ENCODE measurements around the gene CHP2.
A peak's percentile ranks its signal among the peaks of the same experiment; 100 is the strongest.
"Not testable (repeated sequence)": the region's sequence is repeated elsewhere in the genome, so short reads cannot be mapped to it uniquely, and the experiment has no call there.

CHP2 gene

GRCh38 chr16:23754594-23755483 lies at the start of gene CHP2:
Gene CHP2 (plus strand): TSS chr16:23755026. CDS start chr16:23755050, 24 bp downstream.
- DNase-seq (ENCODE audit: low read depth) = no peak

DNA sequence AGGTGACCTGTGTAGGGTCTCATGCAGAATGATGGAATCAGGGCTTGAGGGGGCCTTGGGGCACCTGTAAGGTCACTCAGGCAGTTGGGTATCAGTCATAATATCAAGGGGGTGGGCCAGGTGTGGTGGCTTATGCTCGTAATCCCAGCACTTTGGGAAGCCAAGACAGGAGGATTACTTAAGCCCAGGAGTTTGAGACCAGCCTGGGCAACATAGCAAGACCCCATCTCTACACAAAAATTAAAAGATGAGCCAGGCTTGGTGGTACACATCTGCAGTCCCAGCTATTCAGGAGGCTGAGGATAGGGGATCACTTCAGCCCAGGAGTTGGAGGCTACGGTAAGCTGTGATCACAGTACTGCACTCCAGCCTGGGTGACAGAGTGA lies 49.3 kb upstream of the CHP2 start:
- DNase-seq (ENCODE audit: low read depth) = no peak

DNA sequence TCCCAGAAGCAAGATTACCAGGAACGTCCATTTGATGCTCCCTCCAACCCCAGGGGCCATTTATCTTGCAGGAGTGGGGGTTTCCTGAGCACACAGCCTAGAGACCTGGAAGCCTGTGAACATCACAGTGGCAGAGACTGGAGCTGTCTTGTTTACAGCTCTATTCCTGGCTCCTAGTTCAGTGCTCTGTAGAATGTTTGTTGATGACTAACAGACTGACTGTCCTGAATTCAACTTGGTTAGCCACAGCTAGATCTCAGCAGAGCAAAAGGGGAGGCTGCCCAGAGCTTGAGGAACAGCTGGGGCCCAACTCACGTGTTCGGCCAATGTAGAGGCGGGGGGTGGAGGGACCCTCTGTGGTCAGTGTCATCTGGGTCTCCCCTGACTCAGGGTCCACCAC lies 48.4 kb upstream of the CHP2 start:
- no peak for DNase-seq (ENCODE audit: low read depth)

- DNase-seq (ENCODE audit: low read depth) = no peak
Observed at GRCh38 chr16:23709536-23709935, 45.3 kb upstream of the CHP2 start.

GRCh38 chr16:23710008-23710407 lies 44.8 kb upstream of the CHP2 start:
- no peak for DNase-seq (ENCODE audit: low read depth)

GRCh38 chr16:23710504-23710903 lies 44.3 kb upstream of the CHP2 start:
- DNase-seq (ENCODE audit: low read depth) = no peak

DNA sequence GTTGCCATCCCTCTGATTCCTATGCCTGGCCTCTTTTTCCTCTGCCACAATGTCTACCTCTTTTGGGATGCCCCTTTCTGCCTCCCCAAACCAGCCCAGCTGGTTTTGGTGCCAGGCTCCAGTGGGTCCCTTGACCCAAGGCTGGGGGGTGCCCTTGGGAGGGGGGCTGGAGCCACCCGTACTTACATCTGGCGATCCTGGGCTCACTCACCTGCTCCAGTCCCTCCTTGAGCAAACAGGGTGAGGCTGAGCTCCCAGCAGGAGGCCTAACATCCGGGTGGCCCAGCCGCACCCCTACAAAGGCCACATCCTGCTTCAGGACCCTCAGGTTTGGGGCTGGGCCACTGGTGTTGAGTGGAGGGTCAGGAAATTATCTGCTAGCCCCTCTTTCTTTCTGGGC lies 43.0 kb upstream of the CHP2 start:
- no peak for DNase-seq (ENCODE audit: low read depth)

DNA sequence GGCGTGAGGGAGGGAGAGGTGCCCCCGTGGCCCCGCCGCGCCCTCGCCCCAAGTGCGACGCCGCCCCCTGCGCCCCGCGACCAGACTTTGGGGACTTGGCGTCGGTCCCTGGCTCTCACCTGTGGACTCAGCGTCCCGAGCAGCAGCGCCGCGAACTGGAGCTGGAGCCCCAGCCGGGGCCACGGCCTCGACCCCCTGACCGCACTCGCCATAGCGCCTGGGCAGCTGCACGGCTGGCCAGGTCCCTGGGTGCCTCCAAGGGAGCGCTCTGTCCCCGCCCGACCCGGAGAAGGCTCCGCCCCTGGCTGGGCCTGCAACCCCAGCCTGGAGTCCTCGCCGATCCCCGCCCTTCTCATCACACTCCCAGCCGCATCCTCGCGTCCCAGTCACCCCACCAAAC lies 41.9 kb upstream of the CHP2 start, which contains the start of gene ERN2:
ERN2 (minus strand) TSS at position 247 of the 400 bp plus-strand sequence; CDS start at position 212, 35 bp downstream.
- DNase-seq (ENCODE audit: low read depth) = no peak

GRCh38 chr16:23716484-23716883 lies 38.3 kb upstream of the CHP2 start:
- DNase-seq (ENCODE audit: low read depth) = no peak

GRCh38 chr16:23722613-23723240 lies 32.1 kb upstream of the CHP2 start:
- DNase-seq (ENCODE audit: low read depth) = not testable (repeated sequence)

- DNase-seq (ENCODE audit: low read depth) = no peak
Observed at GRCh38 chr16:23724096-23724784, 30.6 kb upstream of the CHP2 start.

DNA sequence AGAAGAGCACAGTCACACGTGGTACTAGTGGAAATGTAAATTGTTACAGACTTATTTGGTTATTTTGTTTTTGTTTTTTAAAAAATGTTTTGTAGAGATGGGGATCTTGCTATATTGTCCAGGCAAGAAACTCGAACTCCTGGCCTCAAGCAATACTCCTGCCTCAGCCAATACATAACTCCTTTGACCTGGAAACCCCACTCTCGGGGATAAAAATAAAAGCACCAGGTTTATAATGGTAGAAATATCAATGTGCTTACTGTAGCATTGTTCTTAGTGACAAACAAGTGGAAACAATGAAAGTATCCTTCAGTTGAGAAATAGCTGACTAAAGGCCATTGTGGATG lies 30.1 kb upstream of the CHP2 start:
- DNase-seq (ENCODE audit: low read depth) = no peak

- no peak for DNase-seq (ENCODE audit: low read depth)
Observed at GRCh38 chr16:23726710-23727109, 28.1 kb upstream of the CHP2 start.

- DNase-seq (ENCODE audit: low read depth) = no peak
Observed at GRCh38 chr16:23728112-23728477, 26.7 kb upstream of the CHP2 start.

GRCh38 chr16:23729503-23730424 lies 25.1 kb upstream of the CHP2 start:
- DNase-seq (ENCODE audit: low read depth) = peak; percentile 28

GRCh38 chr16:23734176-23734893 lies 20.5 kb upstream of the CHP2 start:
- DNase-seq (ENCODE audit: low read depth) = no peak

DNA sequence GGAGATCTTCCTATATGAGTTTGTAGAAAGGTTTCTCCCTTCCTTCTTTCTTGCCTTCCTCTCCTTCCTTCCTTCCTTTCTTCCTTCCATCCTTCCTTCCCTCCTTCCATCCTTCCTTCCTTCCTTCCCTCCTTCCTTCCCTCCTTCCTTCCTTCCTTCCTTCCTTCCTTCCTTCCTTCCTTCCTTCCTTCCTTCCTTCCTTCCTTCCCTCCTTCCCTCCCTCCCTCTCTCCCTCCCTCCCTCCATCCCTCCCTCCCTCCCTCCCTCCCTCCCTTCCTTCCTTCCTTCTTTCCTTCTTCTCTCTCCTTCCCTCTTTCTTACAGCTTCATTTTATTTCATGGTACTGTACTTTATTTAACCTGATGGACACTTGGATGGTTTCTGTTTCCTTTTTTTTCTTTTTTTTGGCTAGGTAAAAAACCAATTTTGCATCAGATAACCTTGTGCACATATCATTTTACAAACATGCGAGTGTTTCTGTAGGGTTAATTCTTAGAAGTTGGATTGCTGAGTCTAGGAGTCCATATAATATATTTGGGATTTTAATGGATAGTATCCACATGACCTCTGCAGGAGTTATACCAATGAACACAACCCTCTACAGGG lies 17.3 kb upstream of the CHP2 start:
- not testable (repeated sequence) for DNase-seq (ENCODE audit: low read depth)

DNA sequence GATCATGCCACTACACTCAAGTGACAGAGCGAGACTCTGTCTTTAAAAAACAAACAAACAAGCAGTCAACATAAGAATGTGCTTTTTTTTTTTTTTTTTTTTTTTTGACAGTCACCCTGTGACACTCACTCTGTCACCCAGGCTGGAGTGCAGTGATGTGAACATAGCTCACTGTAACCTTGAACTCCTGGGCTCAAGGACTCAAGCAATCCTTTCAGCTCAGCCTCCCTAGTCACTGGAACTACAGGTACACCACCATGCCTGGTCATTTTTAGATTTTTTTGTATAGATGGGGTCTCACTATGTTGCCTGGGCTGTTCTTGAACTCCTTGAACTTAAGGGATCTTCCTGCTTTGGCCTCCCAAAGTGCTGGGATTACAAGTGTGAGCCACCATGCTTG lies 15.3 kb upstream of the CHP2 start:
- DNase-seq (ENCODE audit: low read depth) = no peak

DNA sequence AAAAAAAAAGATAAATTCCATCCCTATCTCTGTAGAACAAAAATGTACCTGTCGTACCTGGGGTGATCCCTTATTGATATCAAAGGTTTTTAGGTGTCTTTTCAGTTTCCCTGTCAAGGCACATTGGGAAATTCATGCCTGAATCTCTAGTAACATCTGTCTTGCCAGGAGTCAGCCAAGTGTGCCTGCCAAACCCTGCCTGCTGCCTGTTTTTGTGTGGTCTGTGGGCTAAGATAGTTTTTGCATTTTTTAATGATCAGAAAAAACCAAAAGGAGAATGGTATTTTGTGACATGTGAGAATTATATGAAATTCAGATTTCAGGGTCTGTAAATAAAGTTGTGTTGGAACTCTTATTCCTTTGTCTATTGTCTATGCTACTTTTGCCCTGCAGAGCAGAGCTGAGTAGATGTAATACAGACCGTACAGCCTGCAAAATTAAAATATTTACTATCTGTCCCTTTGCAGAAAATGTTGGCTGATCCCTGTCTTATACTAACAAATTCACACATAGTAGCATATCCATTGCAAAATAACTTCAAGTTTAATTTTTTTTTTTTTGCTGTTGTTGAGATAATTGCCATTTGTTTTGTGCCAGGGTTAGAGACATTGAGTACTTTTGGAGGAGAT lies 13.0 kb upstream of the CHP2 start:
- no peak for DNase-seq (ENCODE audit: low read depth)

DNA sequence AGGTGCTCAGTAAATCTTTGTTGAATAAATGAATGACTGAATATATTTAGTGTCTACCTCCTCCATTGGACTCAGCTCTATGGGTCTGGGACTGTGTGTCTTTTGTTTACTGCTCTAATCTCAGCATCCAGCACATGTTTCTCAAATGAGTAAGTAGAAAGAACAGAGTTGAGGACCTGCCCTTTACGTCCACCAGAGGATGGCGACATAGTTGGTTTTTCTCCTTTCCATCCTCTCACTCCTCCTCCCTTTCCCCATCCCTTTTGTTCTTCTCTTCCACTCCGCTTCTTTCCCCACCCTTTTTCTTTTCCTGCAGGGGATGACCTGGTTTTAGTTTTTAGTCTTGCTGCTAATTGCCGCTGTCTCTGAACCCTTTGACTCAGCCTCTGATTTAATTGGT lies 12.1 kb upstream of the CHP2 start:
- DNase-seq (ENCODE audit: low read depth) = no peak

All from ELR (cell line).